Measurements from ENCODE around the gene UNC5C. TPM values are rescaled to one million over a fixed set of nuclear protein-coding genes. Genes with fewer than 3 reads are reported as not detected.

Gene UNC5C
- total RNA-seq, 1 donor from 2014 or later = 15.5 TPM

DNA sequence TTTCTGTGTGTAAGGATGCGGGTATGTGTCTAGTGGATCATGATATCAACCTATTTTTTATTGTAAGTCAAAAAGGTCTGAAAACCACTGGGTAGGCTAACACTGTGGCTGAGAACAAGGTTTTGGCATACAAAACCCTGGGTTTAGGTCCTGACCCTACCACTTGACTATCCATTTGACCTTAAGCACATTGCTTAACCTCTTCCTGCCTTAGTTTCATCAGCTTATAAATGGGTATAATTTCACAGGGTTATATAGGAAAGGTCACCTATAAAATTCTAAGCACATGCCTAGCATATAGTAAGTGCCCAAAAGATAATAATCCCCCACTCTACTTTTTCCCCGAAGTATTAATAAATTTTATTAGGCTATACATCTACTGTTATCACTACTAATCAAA is 263.0 kb downstream of the UNC5C start:
- DNase-seq (ENCODE audit: low spot score) = no peak
- Mint-ChIP-seq H3K4me3 (ENCODE audit: unreplicated experiment) (no peak overlapping the region), H3K27me3 (ENCODE audit: low read depth) (no peaks in the 10 kb centered on the region), H3K4me1 (ENCODE audit: low read depth) (peaks cover 17% of the 10 kb centered on the region), H3K27ac (ENCODE audit: unreplicated experiment) (no peak overlapping the region), H3K36me3 (ENCODE audit: low read depth) (peaks cover 5% of the 10 kb centered on the region), H3K9me3 (ENCODE audit: low read depth) (peaks cover 11% of the 10 kb centered on the region)
- TF ChIP-seq, protein P1, sequence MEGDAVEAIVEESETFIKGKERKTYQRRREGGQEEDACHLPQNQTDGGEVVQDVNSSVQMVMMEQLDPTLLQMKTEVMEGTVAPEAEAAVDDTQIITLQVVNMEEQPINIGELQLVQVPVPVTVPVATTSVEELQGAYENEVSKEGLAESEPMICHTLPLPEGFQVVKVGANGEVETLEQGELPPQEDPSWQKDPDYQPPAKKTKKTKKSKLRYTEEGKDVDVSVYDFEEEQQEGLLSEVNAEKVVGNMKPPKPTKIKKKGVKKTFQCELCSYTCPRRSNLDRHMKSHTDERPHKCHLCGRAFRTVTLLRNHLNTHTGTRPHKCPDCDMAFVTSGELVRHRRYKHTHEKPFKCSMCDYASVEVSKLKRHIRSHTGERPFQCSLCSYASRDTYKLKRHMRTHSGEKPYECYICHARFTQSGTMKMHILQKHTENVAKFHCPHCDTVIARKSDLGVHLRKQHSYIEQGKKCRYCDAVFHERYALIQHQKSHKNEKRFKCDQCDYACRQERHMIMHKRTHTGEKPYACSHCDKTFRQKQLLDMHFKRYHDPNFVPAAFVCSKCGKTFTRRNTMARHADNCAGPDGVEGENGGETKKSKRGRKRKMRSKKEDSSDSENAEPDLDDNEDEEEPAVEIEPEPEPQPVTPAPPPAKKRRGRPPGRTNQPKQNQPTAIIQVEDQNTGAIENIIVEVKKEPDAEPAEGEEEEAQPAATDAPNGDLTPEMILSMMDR (IDR thresholded peaks at IDR 0.05) = no peak

DNA sequence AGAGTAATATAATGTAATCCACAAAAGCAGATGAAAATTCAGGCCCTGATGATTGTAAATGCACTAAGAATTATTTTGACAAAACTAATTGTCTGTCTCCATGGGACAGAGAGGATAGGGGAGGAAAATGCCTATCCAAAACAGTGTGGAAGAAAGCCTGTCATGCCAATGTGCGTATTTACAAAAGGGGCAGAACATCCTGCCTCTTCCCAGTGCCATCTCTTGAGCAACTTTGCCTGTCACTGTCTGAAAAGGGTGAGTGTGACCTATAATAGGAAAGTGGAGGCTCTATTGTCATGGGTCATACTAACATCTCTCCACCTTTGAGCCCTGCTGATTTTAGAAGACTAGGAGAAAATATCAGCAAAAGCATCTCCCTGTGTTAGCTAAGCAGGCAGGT is 264.1 kb downstream of the UNC5C start:
- DNase-seq (ENCODE audit: low spot score) = no peak
- H3K36me3 Mint-ChIP-seq (ENCODE audit: low read depth) = peaks cover 5% of the 10 kb centered on the region
- H3K4me3 Mint-ChIP-seq (ENCODE audit: unreplicated experiment) = no peak overlapping the region
- H3K9me3 Mint-ChIP-seq (ENCODE audit: low read depth) = peaks cover 13% of the 10 kb centered on the region
- no peak overlapping the region for H3K27ac Mint-ChIP-seq (ENCODE audit: unreplicated experiment)
- TF ChIP-seq, protein P1 (IDR thresholded peaks at IDR 0.05) = no peak
- H3K27me3 Mint-ChIP-seq (ENCODE audit: low read depth) = no peaks in the 10 kb centered on the region
- peaks cover 11% of the 10 kb centered on the region for H3K4me1 Mint-ChIP-seq (ENCODE audit: low read depth)

DNA sequence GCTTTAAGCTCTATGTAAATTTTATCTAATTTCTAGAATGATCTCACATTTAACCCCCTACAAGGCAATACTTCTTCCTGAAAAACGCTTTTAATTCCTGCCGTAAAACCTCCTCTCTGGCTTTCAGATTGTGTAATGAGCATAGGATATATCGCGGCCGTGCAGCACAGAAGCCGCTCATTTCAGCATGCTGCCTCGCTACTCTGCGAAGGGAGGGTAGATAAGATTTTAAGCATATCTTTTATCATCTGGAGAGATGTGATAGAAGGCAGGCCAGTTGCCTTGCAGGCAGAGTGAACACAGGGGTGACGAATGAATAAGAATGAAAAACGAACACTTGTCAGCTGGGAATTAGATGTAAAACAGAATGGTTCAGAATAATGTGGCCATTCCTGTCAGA is 265.5 kb downstream of the UNC5C start:
- Mint-ChIP-seq H3K4me3 (ENCODE audit: unreplicated experiment) (no peak overlapping the region), H3K9me3 (ENCODE audit: low read depth) (peaks cover 7% of the 10 kb centered on the region), H3K27ac (ENCODE audit: unreplicated experiment) (no peak overlapping the region), H3K36me3 (ENCODE audit: low read depth) (no peaks in the 10 kb centered on the region), H3K4me1 (ENCODE audit: low read depth) (no peaks in the 10 kb centered on the region), H3K27me3 (ENCODE audit: low read depth) (no peaks in the 10 kb centered on the region)
- TF ChIP-seq, protein P1 (IDR thresholded peaks at IDR 0.05) = no peak
- DNase-seq (ENCODE audit: low spot score) = no peak

DNA sequence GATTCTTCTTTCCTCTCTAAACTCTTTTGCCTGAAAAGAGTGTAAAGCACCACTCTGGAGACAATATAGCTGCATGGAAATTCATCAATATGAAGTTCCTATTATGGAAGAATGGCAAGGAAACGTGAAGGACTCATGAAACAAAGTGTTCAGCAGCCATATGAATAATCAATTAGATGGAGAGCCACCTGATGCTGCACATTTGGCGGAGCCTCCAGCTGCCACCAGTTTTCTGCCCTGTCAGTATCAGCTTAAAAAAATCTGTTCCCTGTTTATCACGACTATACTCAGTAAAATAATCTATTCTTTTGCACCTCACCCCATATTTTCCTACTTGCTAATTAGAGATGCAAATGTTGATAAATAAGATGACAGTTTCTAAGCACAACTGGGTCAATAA is 276.0 kb downstream of the UNC5C start:
- peaks cover 3% of the 10 kb centered on the region for H3K36me3 Mint-ChIP-seq (ENCODE audit: low read depth)
- no peak for DNase-seq (ENCODE audit: low spot score)
- H3K27ac Mint-ChIP-seq (ENCODE audit: unreplicated experiment) = no peak overlapping the region
- TF ChIP-seq, protein P1 (IDR thresholded peaks at IDR 0.05) = no peak
- no peak overlapping the region for H3K4me3 Mint-ChIP-seq (ENCODE audit: unreplicated experiment)
- H3K9me3 Mint-ChIP-seq (ENCODE audit: low read depth) = no peaks in the 10 kb centered on the region
- H3K27me3 Mint-ChIP-seq (ENCODE audit: low read depth) = no peaks in the 10 kb centered on the region
- H3K4me1 Mint-ChIP-seq (ENCODE audit: low read depth) = peaks cover 37% of the 10 kb centered on the region

DNA sequence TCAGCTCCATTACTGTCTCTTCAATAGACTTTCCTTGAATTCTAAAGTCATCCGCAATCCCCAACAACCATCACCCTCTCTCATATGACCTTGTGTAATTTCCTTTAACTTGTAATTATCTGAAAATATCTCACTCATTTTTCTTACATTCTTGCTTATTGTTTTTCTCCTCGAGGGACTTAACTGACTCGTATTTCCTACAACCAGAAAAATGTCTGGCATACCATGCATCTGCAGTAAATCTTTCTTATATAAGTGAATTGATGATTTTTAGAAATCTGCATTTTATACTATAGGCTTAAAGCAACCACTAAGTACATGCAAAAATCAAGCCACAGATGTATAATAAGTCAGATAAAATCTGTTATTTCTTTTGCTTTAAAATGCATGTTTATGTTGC is 276.7 kb downstream of the UNC5C start:
- Mint-ChIP-seq H3K36me3 (ENCODE audit: low read depth) (peaks cover 3% of the 10 kb centered on the region), H3K4me3 (ENCODE audit: unreplicated experiment) (no peak overlapping the region), H3K27me3 (ENCODE audit: low read depth) (no peaks in the 10 kb centered on the region), H3K9me3 (ENCODE audit: low read depth) (no peaks in the 10 kb centered on the region), H3K4me1 (ENCODE audit: low read depth) (peaks cover 44% of the 10 kb centered on the region), H3K27ac (ENCODE audit: unreplicated experiment) (no peak overlapping the region)
- DNase-seq (ENCODE audit: low spot score) = no peak
- TF ChIP-seq, protein P1 (IDR thresholded peaks at IDR 0.05) = no peak
